Panc1 (cell line): Measurements from ENCODE around the gene CA10. TPM values are rescaled to one million over a fixed set of nuclear protein-coding genes. Genes with fewer than 3 reads are reported as not detected.
A peak's percentile ranks its signal among the peaks of the same experiment; 100 is the strongest.

Source experiments
- ATAC-seq: fragments of 200-7000 bp; cut with Tn5 transposase; 2 replicates; pipeline ENCODE4 v1.9.1; 2020; ENCODE audit warnings: mild to moderate bottlenecking, moderate library complexity
- BruUV-seq: library from RNA; stranded (reverse); fragments of 400-500 nt; replicated peaks from 2 replicates; lab custom pipeline; 2021; lab: Mats Ljungman, UMichigan
- CTCF ChIA-PET: fragments of 300-600 bp; sonication (Branson Sonifier 250); formaldehyde crosslinking; loops from one replicate; lab custom pipeline; 2022; ENCODE audit warnings: antibody characterized with exemption; lab: Charles Lee
- POLR2A ChIA-PET: fragments of 300-600 bp; sonication (Branson Sonifier 250); formaldehyde crosslinking; loops from one replicate; lab custom pipeline; 2022; ENCODE audit warnings: antibody characterized with exemption; lab: Charles Lee
- DNase-seq: peaks from one replicate; pipeline ENCODE4 v3.0.0-alpha.2; 2010; ENCODE audit warnings: low read depth, low spot score
- H3K27ac ChIP-seq: 2 replicates; pipeline ENCODE4 v1.5.1; 2011; ENCODE audit warnings: mild to moderate bottlenecking, low read length, inconsistent platforms
- H3K27me3 ChIP-seq: fragments of 200-500 bp; sonication (Bioruptor generic); 2 replicates; pipeline ENCODE4 v1.6.0; 2014; ENCODE audit warnings: low read length, inconsistent platforms; ENCODE audit not compliant: control insufficient read depth, insufficient read depth
- H3K36me3 ChIP-seq: fragments of 200-500 bp; sonication (Bioruptor generic); 2 replicates; pipeline ENCODE4 v1.5.1; 2014; ENCODE audit warnings: inconsistent platforms, mild to moderate bottlenecking, low read length, moderate library complexity; ENCODE audit not compliant: control insufficient read depth, insufficient read depth
- H3K4me1 ChIP-seq: 2 replicates; pipeline ENCODE4 v1.5.1; 2011; ENCODE audit warnings: inconsistent platforms, mild to moderate bottlenecking, low read length, moderate library complexity; ENCODE audit not compliant: control insufficient read depth, insufficient read depth
- H3K4me3 ChIP-seq, 2 experiments: 2 replicates each; pipeline ENCODE4 v1.5.1; 2011 to 2012; ENCODE audit warnings: low read depth in 2 of 2, low read length in 2 of 2, mild to moderate bottlenecking in 2 of 2, inconsistent platforms in 1 of 2, moderate library complexity in 1 of 2
- H3K9me3 ChIP-seq: fragments of 200-500 bp; sonication (Bioruptor generic); 2 replicates; pipeline ENCODE4 v1.5.1; 2014; ENCODE audit warnings: low read depth, mild to moderate bottlenecking, inconsistent platforms, low read length, moderate library complexity; ENCODE audit not compliant: control insufficient read depth, insufficient read depth
- POLR2AphosphoS5 ChIP-seq: IDR thresholded peaks from 2 replicates; pipeline ENCODE4 v1.6.1; 2012; ENCODE audit warnings: mild to moderate bottlenecking, low read depth, low read length, moderate library complexity
- REST ChIP-seq, 2 experiments: IDR thresholded peaks; 2 replicates each; pipeline ENCODE4 v1.6.1; 2011 to 2012; ENCODE audit warnings: low read depth in 2 of 2, control low read depth in 1 of 2, low read length in 1 of 2, mild to moderate bottlenecking in 1 of 2, moderate library complexity in 1 of 2; ENCODE audit not compliant: insufficient read depth in 1 of 2
- SIN3A ChIP-seq: IDR thresholded peaks from 2 replicates; pipeline ENCODE4 v1.6.1; 2012; ENCODE audit warnings: low read depth, mild to moderate bottlenecking, low read length, moderate library complexity, borderline replicate concordance; ENCODE audit not compliant: insufficient read depth
- TCF7L2 ChIP-seq: IDR thresholded peaks from 2 replicates; pipeline ENCODE4 v1.6.1; 2011; ENCODE audit warnings: mild to moderate bottlenecking, low read depth, low read length, inconsistent platforms
- in situ Hi-C: cut with HindIII; loops from 2 replicates; pipeline ENCODE4 v1.10.0; 2016; ENCODE audit warnings: low sequenced_read_pairs, low pct_unique_long_range_greater_than_20kb
- intact Hi-C: fragments of 100-400 bp; cut with micrococcal nuclease; formaldehyde crosslinking; loops from one replicate; pipeline ENCODE4 v1.10.0; 2022; ENCODE audit not compliant: unreplicated experiment
- total RNA-seq: library from RNA; stranded (reverse); gene quantifications from one replicate; pipeline ENCODE4 v1.2.1, GENCODE V29; 2021; ENCODE audit not compliant: unreplicated experiment
- TF ChIP-seq, protein P1 (sequence below): fragments of 450-650 bp; IDR thresholded peaks from 2 replicates; pipeline ENCODE4 v1.5.1; 2017; ENCODE audit warnings: mild to moderate bottlenecking

CA10 gene
- total RNA-seq, 1 experiment from 2014 or later = not detected

DNA sequence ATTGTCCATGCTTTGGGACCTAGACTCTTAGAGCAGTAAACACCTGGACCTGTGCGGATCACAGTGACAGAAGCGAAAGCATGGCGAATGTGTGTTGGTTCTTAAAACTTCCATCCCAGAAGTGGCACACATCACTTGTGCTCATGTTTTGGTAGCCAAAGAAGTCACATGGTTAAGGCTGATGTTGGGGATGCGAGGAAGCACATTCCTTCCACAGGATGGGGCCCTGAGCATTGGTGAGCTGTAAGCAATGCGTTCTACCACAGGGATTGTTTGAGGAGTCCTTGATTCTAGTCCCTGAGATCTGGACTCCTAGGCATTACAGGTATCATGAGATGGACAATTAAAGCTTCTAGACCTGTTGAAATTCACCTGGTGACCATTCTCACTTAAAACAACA is 522.2 kb downstream of the CA10 start:
- in situ Hi-C loops = no loop called here
- ChIA-PET POLR2A (no interaction called here), CTCF (no interaction called here)
- Histone ChIP-seq H3K36me3 (no peaks in the 10 kb centered on the region), H3K9me3 (no peaks in the 10 kb centered on the region), H3K4me1 (no peaks in the 10 kb centered on the region; the same call in 1 of the 2 replicates), H3K27ac (no peak overlapping the region), H3K27me3 (no peaks in the 10 kb centered on the region), H3K4me3 (no peak overlapping the region)
- DNase-seq (no peak), ATAC-seq (no peak)
- BruUV-seq = no TSS peak
- intact Hi-C loops = no loop called here
- TF ChIP-seq TCF7L2 (no peak), POLR2AphosphoS5 (no peak), REST (IDR thresholded peaks at IDR 0.05; ENCODE audit: insufficient read depth in 1 of 2, low read depth in 2 of 2, low read length in 1 of 2) (no peak), SIN3A (no peak)
- TF ChIP-seq, protein P1, sequence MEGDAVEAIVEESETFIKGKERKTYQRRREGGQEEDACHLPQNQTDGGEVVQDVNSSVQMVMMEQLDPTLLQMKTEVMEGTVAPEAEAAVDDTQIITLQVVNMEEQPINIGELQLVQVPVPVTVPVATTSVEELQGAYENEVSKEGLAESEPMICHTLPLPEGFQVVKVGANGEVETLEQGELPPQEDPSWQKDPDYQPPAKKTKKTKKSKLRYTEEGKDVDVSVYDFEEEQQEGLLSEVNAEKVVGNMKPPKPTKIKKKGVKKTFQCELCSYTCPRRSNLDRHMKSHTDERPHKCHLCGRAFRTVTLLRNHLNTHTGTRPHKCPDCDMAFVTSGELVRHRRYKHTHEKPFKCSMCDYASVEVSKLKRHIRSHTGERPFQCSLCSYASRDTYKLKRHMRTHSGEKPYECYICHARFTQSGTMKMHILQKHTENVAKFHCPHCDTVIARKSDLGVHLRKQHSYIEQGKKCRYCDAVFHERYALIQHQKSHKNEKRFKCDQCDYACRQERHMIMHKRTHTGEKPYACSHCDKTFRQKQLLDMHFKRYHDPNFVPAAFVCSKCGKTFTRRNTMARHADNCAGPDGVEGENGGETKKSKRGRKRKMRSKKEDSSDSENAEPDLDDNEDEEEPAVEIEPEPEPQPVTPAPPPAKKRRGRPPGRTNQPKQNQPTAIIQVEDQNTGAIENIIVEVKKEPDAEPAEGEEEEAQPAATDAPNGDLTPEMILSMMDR = peak; percentile 7; the same call in 1 of the 2 replicates

- BruUV-seq = no TSS peak
- ATAC-seq (no peak), DNase-seq (no peak)
- Histone ChIP-seq H3K4me3 (no peak overlapping the region), H3K36me3 (no peaks in the 10 kb centered on the region), H3K27me3 (no peaks in the 10 kb centered on the region), H3K27ac (no peak overlapping the region), H3K4me1 (no peaks in the 10 kb centered on the region), H3K9me3 (no peaks in the 10 kb centered on the region)
- CTCF ChIA-PET = no interaction called here
- in situ Hi-C loops (no loop called here), intact Hi-C loops (no loop called here)
- POLR2A ChIA-PET = no interaction called here
- TF ChIP-seq REST (IDR thresholded peaks at IDR 0.05; ENCODE audit: insufficient read depth in 1 of 2, low read depth in 2 of 2, low read length in 1 of 2) (no peak), SIN3A (no peak), TCF7L2 (no peak), POLR2AphosphoS5 (no peak)
- TF ChIP-seq, protein P1 = no peak
These were observed 528.3 kb downstream of the CA10 start for GRCh38 chr17:51630101-51630671.
